GM10847 (cell line): Measurements from ENCODE around the gene GTPBP6.

Source experiments
- POLR2A ChIP-seq: IDR thresholded peaks from 2 replicates; pipeline ENCODE4 v1.6.1; 2011; ENCODE audit not compliant: insufficient read length; ENCODE audit errors: extremely low read depth

GTPBP6 gene

DNA sequence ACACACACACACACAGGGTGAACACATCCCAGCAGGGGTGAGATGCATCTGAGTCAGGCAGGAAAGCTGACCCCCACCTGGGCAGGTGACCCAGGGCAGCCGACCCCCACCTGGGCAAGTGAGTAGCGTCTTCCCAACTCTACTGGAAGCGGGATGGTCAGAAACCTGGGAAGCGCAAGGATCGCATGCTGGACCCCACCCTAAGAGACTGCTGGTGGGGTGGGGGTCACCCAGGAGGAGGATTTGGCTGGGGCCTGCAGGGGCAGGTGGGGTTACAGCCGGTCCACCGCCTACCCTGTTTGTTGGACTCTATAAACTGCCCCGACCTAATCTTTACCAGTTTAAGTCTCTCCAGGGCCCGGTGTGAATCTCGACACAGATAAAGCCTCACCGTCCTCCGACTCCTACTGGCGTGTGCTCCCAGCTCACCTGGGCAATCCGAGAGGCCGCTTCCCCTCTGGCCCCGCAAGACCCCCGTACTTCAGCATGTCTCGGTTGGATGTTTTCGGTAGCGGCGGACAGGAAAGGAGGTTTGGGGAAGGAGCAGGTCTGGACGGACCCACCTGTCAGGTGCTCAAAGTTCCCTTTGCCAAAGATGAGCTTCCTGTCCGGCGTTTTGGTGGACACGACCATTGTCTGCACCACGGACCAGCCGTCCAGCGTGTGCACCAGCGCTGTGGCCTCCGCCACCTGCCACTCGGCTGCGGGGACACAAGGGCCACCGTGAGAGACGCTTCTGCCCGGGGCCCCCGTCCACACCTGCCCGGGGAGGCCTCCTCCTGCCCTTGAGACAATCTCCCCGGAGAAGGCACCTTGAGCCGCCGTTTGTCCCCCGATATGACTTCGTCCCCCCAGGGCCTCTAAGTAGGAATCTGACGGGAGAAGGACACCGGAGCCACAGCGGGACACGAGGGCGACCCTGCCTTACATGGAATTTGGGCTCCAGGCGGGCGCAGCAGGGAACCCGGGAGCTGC, 2.0 kb downstream of the GTPBP6 start:
- no peak for TF ChIP-seq POLR2A

GRCh38 chrX:314781-315595, 3.6 kb downstream of the GTPBP6 start:
- TF ChIP-seq POLR2A = no peak

DNA sequence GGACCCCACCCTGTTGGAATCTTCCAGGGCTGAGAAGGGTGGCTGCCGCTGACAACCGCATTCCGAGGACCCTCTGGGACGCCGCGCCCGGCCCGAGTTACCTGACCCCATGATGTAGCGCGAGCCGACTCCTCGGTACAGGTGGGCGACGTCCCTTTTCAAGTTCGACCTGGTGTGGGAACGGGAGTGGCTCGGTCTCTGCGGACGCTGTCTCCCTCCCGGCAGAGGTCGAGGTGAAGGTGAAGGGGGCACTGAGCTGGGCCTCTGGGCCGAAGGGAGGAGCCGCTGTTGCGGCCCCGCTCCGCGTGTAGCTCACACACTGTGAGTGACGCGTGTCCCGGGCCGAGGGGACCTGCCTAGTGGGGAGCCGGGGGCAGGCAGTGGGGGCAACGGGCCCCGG, 4.5 kb downstream of the GTPBP6 start:
- TF ChIP-seq POLR2A = no peak

GRCh38 chrX:313546-313945, 5.0 kb downstream of the GTPBP6 start:
- TF ChIP-seq POLR2A = no peak

- no peak for TF ChIP-seq POLR2A
These were observed 5.8 kb downstream of the GTPBP6 start for GRCh38 chrX:312621-313331.

GRCh38 chrX:311156-312129, 7.2 kb downstream of the GTPBP6 start:
- TF ChIP-seq POLR2A = no peak

GRCh38 chrX:310621-311155, 7.9 kb downstream of the GTPBP6 start:
- no peak for TF ChIP-seq POLR2A

GRCh38 chrX:308821-309520, 9.6 kb downstream of the GTPBP6 start:
- TF ChIP-seq POLR2A = no peak

DNA sequence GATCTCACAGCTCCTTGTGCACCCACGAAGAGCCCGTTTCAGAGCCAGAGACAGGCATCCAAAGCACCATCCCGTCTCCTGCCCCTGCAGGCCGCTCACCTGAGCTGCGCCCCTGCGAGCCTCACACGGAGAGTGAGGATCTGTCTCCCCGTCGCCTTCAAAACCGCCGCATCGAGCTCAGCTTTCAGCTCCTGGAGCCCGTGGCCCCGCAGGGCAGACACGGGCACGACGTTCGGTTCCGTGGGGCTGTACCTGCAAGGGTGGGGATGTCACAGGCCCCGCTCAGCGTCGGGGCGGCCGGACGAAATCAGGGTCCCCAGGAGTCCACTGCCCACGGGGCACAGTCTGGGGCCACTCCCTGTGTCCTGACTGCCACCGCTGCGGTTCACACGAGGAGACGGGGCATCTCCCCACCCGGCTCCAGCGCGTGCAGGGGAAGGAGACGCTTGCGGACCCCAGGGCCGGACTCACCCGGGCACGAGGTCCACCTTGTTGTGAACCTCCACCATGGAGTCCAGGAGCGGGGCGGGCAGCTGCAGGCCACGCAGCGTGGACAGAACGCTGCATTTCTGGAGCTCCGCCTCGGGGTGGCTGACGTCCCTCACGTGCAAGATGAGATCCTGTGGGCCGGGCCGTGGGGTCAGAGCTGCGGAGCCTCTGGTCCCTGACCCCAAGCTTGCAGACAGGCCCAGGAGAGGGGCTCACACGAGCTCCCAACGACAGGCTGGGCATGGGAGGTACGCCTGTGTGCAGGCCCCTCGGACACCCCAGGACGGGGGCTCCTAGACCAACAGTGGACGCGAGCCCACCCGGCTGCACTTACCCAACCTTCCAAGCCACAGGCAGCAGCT, 11.1 kb downstream of the GTPBP6 start:
- TF ChIP-seq POLR2A = no peak

- no peak for TF ChIP-seq POLR2A
These were observed 15.6 kb downstream of the GTPBP6 start for GRCh38 chrX:302975-303374.

DNA sequence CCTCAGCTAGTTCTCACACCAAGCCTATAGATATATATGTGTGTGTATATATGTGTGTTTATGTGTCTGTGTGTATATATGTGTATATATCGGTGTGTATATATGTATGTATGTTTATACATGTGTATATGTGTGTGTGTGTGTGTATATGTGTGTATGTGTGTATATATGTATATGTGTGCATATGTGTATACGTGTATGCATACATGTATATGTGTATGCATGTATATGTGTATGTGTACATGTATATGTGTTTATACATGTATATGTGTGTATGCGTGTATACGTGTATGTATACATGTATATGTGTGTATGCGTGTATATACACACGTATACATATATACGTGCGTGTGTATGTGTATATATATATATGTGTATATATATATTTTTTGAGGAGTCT, 18.3 kb downstream of the GTPBP6 start:
- no peak for TF ChIP-seq POLR2A

DNA sequence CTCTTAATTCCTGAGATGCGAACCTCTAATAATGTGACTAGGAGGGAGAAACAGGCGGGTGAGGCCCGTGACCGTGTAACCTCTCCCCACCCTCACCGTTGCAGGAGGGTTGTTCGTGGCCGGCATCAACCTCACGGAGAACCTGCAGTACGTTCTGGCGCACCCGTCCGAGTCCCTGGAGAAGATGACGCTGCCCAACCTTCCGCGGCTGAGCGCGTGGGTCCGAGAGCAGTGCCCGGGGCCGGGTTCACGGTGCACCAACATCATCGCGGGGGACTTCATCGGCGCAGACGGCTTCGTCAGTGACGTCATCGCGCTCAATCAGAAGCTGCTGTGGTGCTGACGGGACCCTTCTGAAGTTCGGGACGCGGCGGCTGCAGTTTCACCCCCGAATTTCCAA, 19.6 kb downstream of the GTPBP6 start:
- no peak for TF ChIP-seq POLR2A
